K562 (cell line): ENCODE results near the gene MCM3. TPM values are rescaled to one million over a fixed set of nuclear protein-coding genes. Genes with fewer than 3 reads are reported as not detected.
A peak's percentile ranks its signal among the peaks of the same experiment; 100 is the strongest.

Experiments used
- ARID3A ChIP-seq: IDR thresholded peaks from 2 replicates; pipeline ENCODE4 v1.6.1; 2012; ENCODE audit warnings: low read depth, low read length, improper control_type of control experiment, borderline replicate concordance
- CTCFL ChIP-seq: IDR thresholded peaks from 2 replicates; pipeline ENCODE4 v1.6.1; 2011; ENCODE audit warnings: borderline replicate concordance, low read depth, mild to moderate bottlenecking, moderate library complexity, low read length; ENCODE audit not compliant: insufficient read depth, poor library complexity, severe bottlenecking
- DDX20 ChIP-seq: fragments of 450-650 bp; IDR thresholded peaks from 2 replicates; pipeline ENCODE4 v1.6.1; 2016; ENCODE audit warnings: missing genetic modification characterization, low read depth, mild to moderate bottlenecking, missing compliant biosample characterization, moderate library complexity
- FOXP1 ChIP-seq: sonication (generic); formaldehyde crosslinking; IDR thresholded peaks from 2 replicates; pipeline ENCODE4 v1.8.0; 2022; ENCODE audit warnings: mild to moderate bottlenecking, missing genetic modification reagents
- HDGF ChIP-seq: fragments of 450-650 bp; IDR thresholded peaks from 2 replicates; pipeline ENCODE4 v1.6.1; 2016
- HNRNPUL1 ChIP-seq: fragments of 200-400 bp; formaldehyde crosslinking; IDR thresholded peaks from 2 replicates; pipeline ENCODE4 v1.6.1; 2017; ENCODE audit warnings: low read length
- IFI16 ChIP-seq: fragments of 250-450 bp; sonication (Bioruptor Pico); IDR thresholded peaks from 2 replicates; pipeline ENCODE4 v2.1.2; 2022; ENCODE audit warnings: mild to moderate bottlenecking, inconsistent platforms
- MAZ ChIP-seq, 2 experiments: fragments of 450-650 bp in 1 of 2; sonication (generic) in 1 of 2; formaldehyde crosslinking; IDR thresholded peaks in 1 of 2; conservative IDR thresholded peaks in 1 of 2; 2 replicates each; pipeline versions ENCODE4 v1.4.0 to v1.5.0; 2020; ENCODE audit warnings: mild to moderate bottlenecking in 1 of 2, missing genetic modification reagents in 1 of 2
- POLR2AphosphoS2 ChIP-seq: IDR thresholded peaks from 2 replicates; pipeline ENCODE4 v1.6.1; 2012; ENCODE audit warnings: low read length, improper control_type of control experiment
- POLR3G ChIP-seq: IDR thresholded peaks from 2 replicates; pipeline ENCODE4 v1.6.1; 2011; ENCODE audit not compliant: insufficient read length, insufficient replicate concordance; ENCODE audit errors: extremely low read depth
- RREB1 ChIP-seq: fragments of 250-450 bp; sonication (Bioruptor Pico); IDR thresholded peaks from 2 replicates; pipeline ENCODE4 v1.4.0; 2020
- SMAD1 ChIP-seq: fragments of 150-350 bp; IDR thresholded peaks from 2 replicates; pipeline ENCODE4 v1.6.1; 2014; ENCODE audit warnings: low read length, low read depth; ENCODE audit not compliant: partially characterized antibody
- SMAD4 ChIP-seq: fragments of 250-450 bp; sonication (Bioruptor Pico); conservative IDR thresholded peaks from 2 replicates; pipeline ENCODE4 v1.8.0; 2021; ENCODE audit warnings: inconsistent platforms, mild to moderate bottlenecking, moderate library complexity
- SNIP1 ChIP-seq: fragments of 450-650 bp; IDR thresholded peaks from 2 replicates; pipeline ENCODE4 v1.7.1; 2017; ENCODE audit warnings: low read depth, mild to moderate bottlenecking
- TARDBP ChIP-seq: fragments of 450-650 bp; IDR thresholded peaks from 2 replicates; pipeline ENCODE4 v1.6.1; 2016
- TRIM28 ChIP-seq: fragments of 450-650 bp; IDR thresholded peaks from 2 replicates; pipeline ENCODE4 v1.6.1; 2017
- ZNF445 ChIP-seq: fragments of 250-450 bp; sonication (Bioruptor Pico); IDR thresholded peaks from 2 replicates; pipeline ENCODE4 v1.4.0; 2020; ENCODE audit warnings: low read depth, mild to moderate bottlenecking, moderate library complexity
- ZNF780A ChIP-seq: fragments of 250-450 bp; sonication (Bioruptor Pico); IDR thresholded peaks from 2 replicates; pipeline ENCODE4 v1.5.0; 2021; ENCODE audit warnings: mild to moderate bottlenecking
- ZNF830 ChIP-seq: fragments of 250-450 bp; sonication (Bioruptor Pico); IDR thresholded peaks from 2 replicates; pipeline ENCODE4 v1.5.0; 2021; ENCODE audit warnings: mild to moderate bottlenecking
- polyA plus RNA-seq, 8 experiments: library from polyadenylated mRNA; depleted of rRNA in 4 of 8; stranded (reverse) in 5 of 8; unstranded in 3 of 8; fragments of >200 nt; fragmentation: Nextera tagmentation in 2 of 8; fragmentation: Illumina TruSeq in 1 of 8; extraction: Ambion mirVana in 2 of 8; extraction: Trizol in 1 of 8; gene quantifications; 2 replicates each; pipeline versions ENCODE4 v1.2.1 to v1.2.3, GENCODE V29; 2011 to 2014; ENCODE audit warnings: inconsistent platforms in 1 of 8, missing spikeins in 1 of 8
- total RNA-seq, 7 experiments: library from RNA; depleted of rRNA in 6 of 7; stranded (reverse); fragments of >200 nt in 6 of 7; fragmentation: Illumina TruSeq in 2 of 7; extraction: Trizol in 2 of 7; gene quantifications; 2 replicates each; pipeline versions ENCODE4 v1.2.1 to v1.2.3, GENCODE V29; 2011 to 2021; ENCODE audit warnings: low replicate concordance in 1 of 7

Gene MCM3
- total and polyA plus RNA-seq, 9 of the 15 experiments (the other 6 are each of a cell fraction or from before 2014, with no cell fraction given): 76.1 to 270 (median 250) TPM

- TF ChIP-seq FOXP1 (peak; percentile 56; the same call in 1 of the 2 replicates), HNRNPUL1 (no peak), RREB1 (CRISPR knock-in tag) (no peak), POLR3G (no peak), ZNF445 (no peak), MAZ (CRISPR knock-in tag; conservative IDR thresholded peaks at IDR 0.05 in 1 of 2, IDR thresholded peaks at IDR 0.05 in 1 of 2) (peak; percentile 19 to 59; a peak in 2 of 4 replicates), ZNF830 (CRISPR knock-in tag) (no peak), SNIP1 (no peak), ARID3A (no peak), TRIM28 (no peak), SMAD4 (CRISPR knock-in tag) (peak; percentile 57; the same call in 1 of the 2 replicates), POLR2AphosphoS2 (no peak; the same call in 1 of the 2 replicates), TARDBP (no peak), HDGF (no peak), DDX20 (tag) (no peak), CTCFL (peak; percentile 34), ZNF780A (no peak), SMAD1 (peak; percentile 67), IFI16 (no peak)
Measured at GRCh38 chr6:52284460-52285176, at the start of gene MCM3 (continued).
